Panc1 (cell line): ENCODE measurements around the gene CAPN10. TPM values are rescaled to one million over a fixed set of nuclear protein-coding genes. Genes with fewer than 3 reads are reported as not detected.

Experiments
- ATAC-seq: fragments of 200-7000 bp; cut with Tn5 transposase; 2 replicates; pipeline ENCODE4 v1.9.1; 2020; ENCODE audit warnings: mild to moderate bottlenecking, moderate library complexity
- BruUV-seq: library from RNA; stranded (reverse); fragments of 400-500 nt; replicated peaks from 2 replicates; lab custom pipeline; 2021; lab: Mats Ljungman, UMichigan
- CTCF ChIA-PET: fragments of 300-600 bp; sonication (Branson Sonifier 250); formaldehyde crosslinking; loops from one replicate; lab custom pipeline; 2022; ENCODE audit warnings: antibody characterized with exemption; lab: Charles Lee
- POLR2A ChIA-PET: fragments of 300-600 bp; sonication (Branson Sonifier 250); formaldehyde crosslinking; loops from one replicate; lab custom pipeline; 2022; ENCODE audit warnings: antibody characterized with exemption; lab: Charles Lee
- DNase-seq: peaks from one replicate; pipeline ENCODE4 v3.0.0-alpha.2; 2010; ENCODE audit warnings: low read depth, low spot score
- H3K27ac ChIP-seq: 2 replicates; pipeline ENCODE4 v1.5.1; 2011; ENCODE audit warnings: mild to moderate bottlenecking, low read length, inconsistent platforms
- H3K27me3 ChIP-seq: fragments of 200-500 bp; sonication (Bioruptor generic); 2 replicates; pipeline ENCODE4 v1.6.0; 2014; ENCODE audit warnings: low read length, inconsistent platforms; ENCODE audit not compliant: control insufficient read depth, insufficient read depth
- H3K36me3 ChIP-seq: fragments of 200-500 bp; sonication (Bioruptor generic); 2 replicates; pipeline ENCODE4 v1.5.1; 2014; ENCODE audit warnings: inconsistent platforms, mild to moderate bottlenecking, low read length, moderate library complexity; ENCODE audit not compliant: control insufficient read depth, insufficient read depth
- H3K4me1 ChIP-seq: 2 replicates; pipeline ENCODE4 v1.5.1; 2011; ENCODE audit warnings: inconsistent platforms, mild to moderate bottlenecking, low read length, moderate library complexity; ENCODE audit not compliant: control insufficient read depth, insufficient read depth
- H3K4me3 ChIP-seq, 2 experiments: 2 replicates each; pipeline ENCODE4 v1.5.1; 2011 to 2012; ENCODE audit warnings: low read depth in 2 of 2, low read length in 2 of 2, mild to moderate bottlenecking in 2 of 2, inconsistent platforms in 1 of 2, moderate library complexity in 1 of 2
- H3K9me3 ChIP-seq: fragments of 200-500 bp; sonication (Bioruptor generic); 2 replicates; pipeline ENCODE4 v1.5.1; 2014; ENCODE audit warnings: low read depth, mild to moderate bottlenecking, inconsistent platforms, low read length, moderate library complexity; ENCODE audit not compliant: control insufficient read depth, insufficient read depth
- CTCF ChIP-seq: fragments of 450-650 bp; IDR thresholded peaks from 2 replicates; pipeline ENCODE4 v1.5.1; 2017; ENCODE audit warnings: mild to moderate bottlenecking
- POLR2AphosphoS5 ChIP-seq: IDR thresholded peaks from 2 replicates; pipeline ENCODE4 v1.6.1; 2012; ENCODE audit warnings: mild to moderate bottlenecking, low read depth, low read length, moderate library complexity
- REST ChIP-seq, 2 experiments: IDR thresholded peaks; 2 replicates each; pipeline ENCODE4 v1.6.1; 2011 to 2012; ENCODE audit warnings: low read depth in 2 of 2, control low read depth in 1 of 2, low read length in 1 of 2, mild to moderate bottlenecking in 1 of 2, moderate library complexity in 1 of 2; ENCODE audit not compliant: insufficient read depth in 1 of 2
- SIN3A ChIP-seq: IDR thresholded peaks from 2 replicates; pipeline ENCODE4 v1.6.1; 2012; ENCODE audit warnings: low read depth, mild to moderate bottlenecking, low read length, moderate library complexity, borderline replicate concordance; ENCODE audit not compliant: insufficient read depth
- TCF7L2 ChIP-seq: IDR thresholded peaks from 2 replicates; pipeline ENCODE4 v1.6.1; 2011; ENCODE audit warnings: mild to moderate bottlenecking, low read depth, low read length, inconsistent platforms
- in situ Hi-C: cut with HindIII; loops from 2 replicates; pipeline ENCODE4 v1.10.0; 2016; ENCODE audit warnings: low sequenced_read_pairs, low pct_unique_long_range_greater_than_20kb
- intact Hi-C: fragments of 100-400 bp; cut with micrococcal nuclease; formaldehyde crosslinking; loops from one replicate; pipeline ENCODE4 v1.10.0; 2022; ENCODE audit not compliant: unreplicated experiment
- total RNA-seq: library from RNA; stranded (reverse); gene quantifications from one replicate; pipeline ENCODE4 v1.2.1, GENCODE V29; 2021; ENCODE audit not compliant: unreplicated experiment

Gene CAPN10
- total RNA-seq, 1 experiment from 2014 or later, result 38.6 TPM

GRCh38 chr2:240604939-240605716 is 18.6 kb downstream of the CAPN10 start:
- Histone ChIP-seq H3K27ac (no peak overlapping the region), H3K36me3 (no peaks in the 10 kb centered on the region), H3K4me3 (no peak overlapping the region), H3K9me3 (no peaks in the 10 kb centered on the region), H3K4me1 (0 out of 2 replicates have a peak, but pooled peaks cover 4% of the 10 kb centered on the region), H3K27me3 (no peaks in the 10 kb centered on the region)
- intact Hi-C loops, result no loop called here
- no TSS peak for BruUV-seq
- TF ChIP-seq REST (IDR thresholded peaks at IDR 0.05; ENCODE audit: insufficient read depth in 1 of 2, low read depth in 2 of 2, low read length in 1 of 2) (no peak), SIN3A (no peak), CTCF (no peak), TCF7L2 (no peak), POLR2AphosphoS5 (no peak)
- ATAC-seq (no peak), DNase-seq (no peak)
- in situ Hi-C loops, result no loop called here
- ChIA-PET POLR2A (no interaction called here), CTCF (interaction anchor here (0.6 kb wide), 1 partner anchor 131 kb away, joined by 7 read pairs; no protein-coding TSS in a partner anchor)

DNA sequence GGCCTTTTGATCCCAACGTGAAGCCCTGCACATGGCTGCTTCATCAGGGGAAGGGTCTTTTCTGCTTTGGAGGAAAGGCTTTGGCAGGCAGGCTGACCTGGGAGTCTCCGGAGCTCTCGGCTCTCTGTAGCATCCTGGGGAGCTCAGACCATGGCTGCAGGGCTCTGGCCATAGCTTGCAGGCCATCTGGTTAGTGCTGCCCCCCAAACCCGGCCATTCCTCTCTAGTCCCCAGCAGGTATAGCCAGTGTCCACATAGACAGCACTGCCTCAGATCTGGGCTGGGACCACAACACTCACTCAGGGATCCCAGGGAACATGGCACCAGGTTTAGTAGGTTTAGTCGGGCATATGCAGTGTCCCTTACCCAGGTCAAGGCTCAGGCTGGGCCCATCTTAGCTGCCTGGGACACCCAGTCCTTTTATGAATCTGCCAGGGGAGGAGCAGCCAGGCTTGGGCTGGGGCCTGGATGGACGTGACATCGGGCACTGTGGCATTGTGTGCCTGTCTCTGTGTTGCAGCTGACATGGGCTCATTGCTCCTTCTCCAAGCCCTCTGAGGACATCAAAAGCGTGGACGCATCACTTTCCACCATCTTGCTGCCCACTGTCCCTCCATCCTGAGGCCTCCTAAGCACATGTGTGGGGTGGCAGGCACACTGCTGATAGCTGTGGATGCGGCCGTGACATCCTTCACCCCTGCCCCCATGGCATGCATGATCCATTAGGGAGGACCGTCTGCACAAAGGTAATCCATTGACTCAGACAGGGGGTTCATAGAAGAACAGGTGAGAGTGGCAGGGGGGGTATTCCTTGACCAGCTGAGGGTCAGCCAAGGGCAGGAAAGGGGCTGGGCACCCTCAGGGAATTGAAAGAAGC is 19.6 kb downstream of the CAPN10 start:
- TF ChIP-seq POLR2AphosphoS5, result no peak
- no peak for TF ChIP-seq REST (IDR thresholded peaks at IDR 0.05; ENCODE audit: insufficient read depth in 1 of 2, low read depth in 2 of 2, low read length in 1 of 2)
- TF ChIP-seq CTCF, result no peak
- TF ChIP-seq TCF7L2, result no peak
- TF ChIP-seq SIN3A, result no peak
- DNase-seq (no peak), ATAC-seq (no peak)
- no peaks in the 10 kb centered on the region for H3K27me3 ChIP-seq
- no peak overlapping the region for H3K27ac ChIP-seq
- ChIA-PET POLR2A (no interaction called here), CTCF (no interaction called here)
- 0 out of 2 replicates have a peak, but pooled peaks cover 4% of the 10 kb centered on the region for H3K4me1 ChIP-seq
- no peaks in the 10 kb centered on the region for H3K36me3 ChIP-seq
- no peak overlapping the region for H3K4me3 ChIP-seq
- in situ Hi-C loops (no loop called here), intact Hi-C loops (no loop called here)
- BruUV-seq, result no TSS peak
- H3K9me3 ChIP-seq, result no peaks in the 10 kb centered on the region
